ENCODE measurements around the gene CENPF.

DNA sequence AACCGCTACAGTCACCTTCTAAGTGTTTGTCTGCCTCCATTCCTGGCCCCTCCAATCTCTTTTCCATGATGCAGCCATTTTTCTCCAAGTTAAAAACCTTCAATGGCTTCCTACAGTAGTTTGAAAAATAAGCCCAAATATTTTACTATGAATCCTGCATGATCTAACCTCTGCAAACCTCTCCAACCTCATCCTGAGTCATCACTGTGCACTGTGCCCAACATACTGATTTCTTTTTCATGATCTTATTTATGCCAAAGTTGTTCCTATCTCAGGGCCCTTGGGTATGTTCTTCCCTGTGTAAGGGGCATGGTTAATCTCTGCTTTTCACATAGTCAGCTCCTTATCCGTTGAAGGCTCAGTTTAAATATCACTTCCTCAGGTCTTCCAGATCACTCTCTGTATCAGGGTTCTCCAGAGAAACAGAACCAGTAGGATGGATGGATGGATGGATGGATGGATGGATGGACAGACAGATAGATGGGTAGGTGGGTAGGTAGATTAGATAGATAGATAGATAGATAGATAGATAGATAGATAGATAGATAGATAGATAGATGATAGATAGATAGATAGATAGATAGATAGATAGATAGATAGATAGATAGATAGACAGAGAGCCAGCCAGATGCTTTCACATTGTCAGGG lies 33.5 kb upstream of the CENPF start:
- TF ChIP-seq CTCF (conservative IDR thresholded peaks at IDR 0.05) (no peak), EZH2 (IDR thresholded peaks at IDR 0.05; ENCODE audit: low read depth) (no peak)

Measured in PC-9 (cell line).